Measurements from ENCODE around the gene ODF2.

Gene ODF2

DNA sequence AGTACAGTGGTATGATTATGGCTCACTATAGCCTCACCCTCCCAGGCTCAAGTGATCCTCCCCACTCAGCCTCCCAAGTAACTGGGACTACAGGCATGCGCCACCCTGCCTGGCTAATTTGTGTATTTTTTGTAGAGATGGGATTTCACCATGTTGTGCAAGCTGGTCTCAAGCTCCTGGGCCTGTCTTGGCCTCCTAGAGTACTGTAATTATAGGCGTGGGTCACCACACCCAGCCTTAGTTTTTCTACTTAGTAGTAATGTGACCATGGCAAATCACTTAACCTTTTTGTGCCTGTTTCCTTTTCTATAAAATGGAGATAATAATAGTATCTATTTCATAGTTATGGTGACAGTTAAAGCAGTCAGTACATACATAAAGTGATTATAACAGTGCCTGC is 70.9 kb downstream of the ODF2 start:
- DNase-seq = no peak

DNA sequence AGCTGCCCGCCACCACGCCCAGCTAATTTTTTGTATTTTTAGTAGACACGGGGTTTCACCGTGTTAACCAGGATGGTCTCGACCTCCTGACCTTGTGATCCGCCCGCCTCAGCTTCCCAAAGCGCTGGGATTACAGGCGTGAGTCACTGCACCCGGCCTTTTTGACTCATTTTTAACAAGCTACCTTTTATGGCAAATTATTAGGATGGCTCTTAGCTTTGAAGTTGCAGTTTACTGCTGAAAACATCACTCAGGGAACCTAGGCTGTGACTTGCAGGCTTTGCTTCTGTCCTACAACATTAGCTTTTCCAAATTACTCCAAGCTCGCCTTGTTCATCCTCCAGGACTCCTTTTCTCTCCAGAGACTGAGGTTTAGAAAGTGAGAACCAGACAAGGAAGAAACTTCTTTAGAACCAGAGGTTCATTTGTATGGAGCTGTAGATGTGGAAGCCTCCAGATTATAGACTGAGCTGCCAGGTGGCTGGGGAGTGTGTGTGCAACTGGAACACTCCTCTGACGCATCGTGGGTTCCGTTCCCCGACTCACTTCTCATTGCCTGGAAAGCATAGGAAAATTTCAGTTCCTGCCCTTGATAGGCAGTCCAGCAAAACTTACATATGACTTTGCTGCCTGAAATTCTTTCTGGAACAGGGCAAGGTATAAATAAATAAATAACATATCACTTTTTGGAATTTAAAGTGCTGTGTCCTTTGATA is 72.8 kb downstream of the ODF2 start:
- DNase-seq = no peak

DNA sequence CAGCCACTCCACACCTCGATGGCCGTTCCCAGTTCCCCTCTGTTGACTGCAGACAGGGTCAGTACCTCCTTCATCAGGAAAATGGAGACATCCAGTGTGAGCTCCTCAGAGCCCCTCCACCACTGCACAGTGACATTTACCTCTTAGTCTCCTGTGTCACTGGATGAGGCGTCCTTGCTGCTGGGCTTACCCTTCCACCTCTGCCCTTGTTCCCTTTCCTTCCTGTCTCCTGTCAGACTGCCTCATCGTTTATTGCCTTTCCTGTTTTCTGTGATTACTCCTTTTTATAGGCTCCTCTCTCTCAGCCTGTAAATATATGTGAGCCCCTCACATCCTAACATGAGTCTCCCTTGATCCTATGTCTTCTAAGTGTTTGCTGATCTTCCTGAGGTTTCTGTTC is 73.4 kb downstream of the ODF2 start:
- no peak for DNase-seq

DNA sequence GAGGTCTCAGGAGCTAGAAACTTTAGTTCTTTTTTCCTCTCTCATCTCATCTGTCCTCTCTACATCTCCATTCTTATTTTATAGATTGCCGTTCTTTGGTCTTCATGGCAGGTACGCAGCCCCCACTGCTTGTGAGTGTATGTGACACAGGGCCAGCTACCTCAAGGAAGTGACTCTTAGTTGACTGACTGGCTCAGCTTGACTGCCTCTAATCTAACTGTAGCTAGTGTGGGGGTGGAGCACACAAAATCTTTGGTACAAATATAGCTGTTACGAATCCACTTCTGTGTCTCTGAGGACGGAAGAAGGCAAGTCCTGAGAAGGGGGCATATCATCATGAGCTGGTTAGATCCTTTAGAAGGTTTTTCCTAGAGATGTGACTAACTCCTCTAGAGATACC is 76.8 kb downstream of the ODF2 start:
- DNase-seq = no peak

- no peak for DNase-seq
These were observed 85.0 kb downstream of the ODF2 start for GRCh38 chr9:128540634-128541360.

- DNase-seq = no peak
These were observed 90.7 kb downstream of the ODF2 start for GRCh38 chr9:128546504-128546903.

GRCh38 chr9:128548876-128549275 is 93.1 kb downstream of the ODF2 start:
- no peak for DNase-seq

- peak in 24 of 58 donors; percentile 4 to 77 (median 20) for DNase-seq
These were observed 94.4 kb downstream of the ODF2 start for GRCh38 chr9:128550226-128550625.
